Neural progenitor cell (in vitro differentiated cells): ENCODE data around the gene AHRR. TPM values are rescaled to one million over a fixed set of nuclear protein-coding genes. Genes with fewer than 3 reads are reported as not detected.

Experiments
- DNase-seq: peaks from one replicate; pipeline ENCODE4 v3.0.0-alpha.2; 2016; ENCODE audit warnings: low spot score
- H2AFZ ChIP-seq: fragments of 200-600 bp; sonication (generic); replicated peaks from 2 replicates; pipeline ENCODE4 v1.6.1; 2016; ENCODE audit warnings: antibody characterized with exemption
- H3F3A ChIP-seq: fragments of 200-600 bp; sonication (generic); 2 replicates; pipeline ENCODE4 v1.6.1; 2016; ENCODE audit warnings: antibody characterized with exemption, low read depth
- H3K27ac ChIP-seq: fragments of 200-600 bp; sonication (generic); 2 replicates; pipeline ENCODE4 v1.5.1; 2016; ENCODE audit warnings: mild to moderate bottlenecking
- H3K27me3 ChIP-seq: fragments of 200-600 bp; sonication (generic); 2 replicates; pipeline ENCODE4 v1.6.1; 2016; ENCODE audit warnings: mild to moderate bottlenecking, moderate library complexity
- H3K36me3 ChIP-seq: fragments of 200-600 bp; sonication (generic); 2 replicates; pipeline ENCODE4 v1.5.1; 2016
- H3K4me1 ChIP-seq: fragments of 200-600 bp; sonication (generic); 2 replicates; pipeline ENCODE4 v1.6.1; 2016; ENCODE audit warnings: mixed run types
- H3K4me2 ChIP-seq: fragments of 200-600 bp; sonication (generic); 2 replicates; pipeline ENCODE4 v1.6.1; 2016
- H3K4me3 ChIP-seq: fragments of 200-600 bp; sonication (generic); 2 replicates; pipeline ENCODE4 v1.5.1; 2016
- H3K79me2 ChIP-seq: fragments of 200-600 bp; sonication (generic); 2 replicates; pipeline ENCODE4 v1.6.1; 2016; ENCODE audit warnings: low read depth
- H3K9ac ChIP-seq: fragments of 200-600 bp; sonication (generic); 2 replicates; pipeline ENCODE4 v1.6.1; 2016
- H3K9me3 ChIP-seq: fragments of 200-600 bp; sonication (generic); 2 replicates; pipeline ENCODE4 v1.5.1; 2016; ENCODE audit warnings: low read depth
- H4K20me1 ChIP-seq: fragments of 200-600 bp; sonication (generic); 2 replicates; pipeline ENCODE4 v1.6.1; 2016; ENCODE audit warnings: low read depth
- H3K27ac Mint-ChIP-seq: 3 replicates; pipeline ENCODE4 v1.8.0; 2021; ENCODE audit warnings: mixed read lengths
- H3K27me3 Mint-ChIP-seq: 2 replicates; pipeline ENCODE4 v1.8.0; 2022; ENCODE audit warnings: low read depth, mild to moderate bottlenecking, inconsistent platforms, moderate library complexity, mixed read lengths; ENCODE audit not compliant: insufficient read depth
- H3K36me3 Mint-ChIP-seq: 3 replicates; pipeline ENCODE4 v1.8.0; 2021; ENCODE audit warnings: mixed read lengths
- H3K4me1 Mint-ChIP-seq: 3 replicates; pipeline ENCODE4 v1.8.0; 2021; ENCODE audit warnings: mixed read lengths
- H3K4me3 Mint-ChIP-seq: 3 replicates; pipeline ENCODE4 v1.8.0; 2021; ENCODE audit warnings: mild to moderate bottlenecking, moderate library complexity, mixed read lengths
- H3K9me3 Mint-ChIP-seq: 3 replicates; pipeline ENCODE4 v1.8.0; 2020; ENCODE audit warnings: mixed read lengths
- CTCF ChIP-seq: fragments of 200-600 bp; sonication (generic); IDR thresholded peaks from 2 replicates; pipeline ENCODE4 v1.5.1; 2017; ENCODE audit warnings: antibody characterized with exemption, mild to moderate bottlenecking
- EZH2 ChIP-seq: fragments of 200-600 bp; sonication (generic); IDR thresholded peaks from 2 replicates; pipeline ENCODE4 v1.6.1; 2017; ENCODE audit warnings: antibody characterized with exemption, mild to moderate bottlenecking, moderate library complexity
- EZH2phosphoT487 ChIP-seq: fragments of 200-600 bp; sonication (generic); IDR thresholded peaks from 2 replicates; pipeline ENCODE4 v1.6.1; 2017; ENCODE audit warnings: antibody characterized with exemption
- total RNA-seq: library from RNA; depleted of rRNA; stranded (reverse); fragments of >200 nt; gene quantifications from 2 replicates; pipeline ENCODE4 v1.2.3, GENCODE V29; 2015; ENCODE audit warnings: low replicate concordance

The AHRR gene
- total RNA-seq, 1 donor from 2014 or later: 0.34 TPM

GRCh38 chr5:432201-432927 is 110.8 kb downstream of the AHRR start:
- no peaks in the 10 kb centered on the region for H3K79me2 ChIP-seq
- peaks cover 17% of the 10 kb centered on the region for H3K4me1 Mint-ChIP-seq
- peaks cover 3% of the 10 kb centered on the region for H3K36me3 Mint-ChIP-seq
- H3K4me3 ChIP-seq: no peak overlapping the region
- H2AFZ ChIP-seq: no peak overlapping the region
- H3K9ac ChIP-seq: no peak overlapping the region
- H3F3A ChIP-seq: no peaks in the 10 kb centered on the region
- no peak overlapping the region for H3K27ac Mint-ChIP-seq
- no peaks in the 10 kb centered on the region for H3K9me3 ChIP-seq
- no peak overlapping the region for H3K4me2 ChIP-seq
- H4K20me1 ChIP-seq: no peaks in the 10 kb centered on the region
- no peak for TF ChIP-seq EZH2phosphoT487
- TF ChIP-seq EZH2: no peak
- no peak for TF ChIP-seq CTCF
- H3K9me3 Mint-ChIP-seq: peaks cover 3% of the 10 kb centered on the region
- H3K27ac ChIP-seq: no peak overlapping the region
- no peaks in the 10 kb centered on the region for H3K4me1 ChIP-seq
- no peak overlapping the region for H3K4me3 Mint-ChIP-seq
- DNase-seq: no peak
- H3K27me3 Mint-ChIP-seq: peaks cover 4% of the 10 kb centered on the region
- no peaks in the 10 kb centered on the region for H3K27me3 ChIP-seq
- H3K36me3 ChIP-seq: no peaks in the 10 kb centered on the region

GRCh38 chr5:432928-433791 is 111.6 kb downstream of the AHRR start:
- TF ChIP-seq EZH2: no peak
- Mint-ChIP-seq H3K4me1 (peaks cover 15% of the 10 kb centered on the region), H3K27me3 (peaks cover 2% of the 10 kb centered on the region), H3K4me3 (no peak overlapping the region), H3K27ac (no peak overlapping the region), H3K36me3 (peaks cover 3% of the 10 kb centered on the region), H3K9me3 (no peaks in the 10 kb centered on the region)
- H2AFZ ChIP-seq: no peak overlapping the region
- H3K9ac ChIP-seq: no peak overlapping the region
- H3K27ac ChIP-seq: no peak overlapping the region
- H3K36me3 ChIP-seq: no peaks in the 10 kb centered on the region
- H3K4me2 ChIP-seq: no peak overlapping the region
- no peak overlapping the region for H3K4me3 ChIP-seq
- H3K4me1 ChIP-seq: no peaks in the 10 kb centered on the region
- no peaks in the 10 kb centered on the region for H3F3A ChIP-seq
- no peaks in the 10 kb centered on the region for H3K9me3 ChIP-seq
- no peaks in the 10 kb centered on the region for H3K79me2 ChIP-seq
- H3K27me3 ChIP-seq: no peaks in the 10 kb centered on the region
- H4K20me1 ChIP-seq: no peaks in the 10 kb centered on the region
- no peak for DNase-seq

GRCh38 chr5:433836-434235 is 112.3 kb downstream of the AHRR start:
- peaks cover 2% of the 10 kb centered on the region for H3K27me3 Mint-ChIP-seq
- H3K27ac Mint-ChIP-seq: no peak overlapping the region
- H3K9me3 ChIP-seq: no peaks in the 10 kb centered on the region
- no peak overlapping the region for H3K9ac ChIP-seq
- H3K27me3 ChIP-seq: no peaks in the 10 kb centered on the region
- no peak overlapping the region for H3K4me3 Mint-ChIP-seq
- H3K27ac ChIP-seq: no peak overlapping the region
- H3K36me3 Mint-ChIP-seq: peaks cover 3% of the 10 kb centered on the region
- H3K4me3 ChIP-seq: no peak overlapping the region
- DNase-seq: no peak
- no peaks in the 10 kb centered on the region for H3K4me1 ChIP-seq
- H4K20me1 ChIP-seq: no peaks in the 10 kb centered on the region
- no peaks in the 10 kb centered on the region for H3K9me3 Mint-ChIP-seq
- no peaks in the 10 kb centered on the region for H3K36me3 ChIP-seq
- H3K79me2 ChIP-seq: no peaks in the 10 kb centered on the region
- TF ChIP-seq EZH2phosphoT487: no peak
- no peak for TF ChIP-seq EZH2
- no peak for TF ChIP-seq CTCF
- no peak overlapping the region for H3K4me2 ChIP-seq
- H3F3A ChIP-seq: no peaks in the 10 kb centered on the region
- H2AFZ ChIP-seq: no peak overlapping the region
- H3K4me1 Mint-ChIP-seq: peaks cover 14% of the 10 kb centered on the region
